ENCODE measurements around the gene ZNF407. TPM values are rescaled to one million over a fixed set of nuclear protein-coding genes. Genes with fewer than 3 reads are reported as not detected.

Gene ZNF407, protein sequence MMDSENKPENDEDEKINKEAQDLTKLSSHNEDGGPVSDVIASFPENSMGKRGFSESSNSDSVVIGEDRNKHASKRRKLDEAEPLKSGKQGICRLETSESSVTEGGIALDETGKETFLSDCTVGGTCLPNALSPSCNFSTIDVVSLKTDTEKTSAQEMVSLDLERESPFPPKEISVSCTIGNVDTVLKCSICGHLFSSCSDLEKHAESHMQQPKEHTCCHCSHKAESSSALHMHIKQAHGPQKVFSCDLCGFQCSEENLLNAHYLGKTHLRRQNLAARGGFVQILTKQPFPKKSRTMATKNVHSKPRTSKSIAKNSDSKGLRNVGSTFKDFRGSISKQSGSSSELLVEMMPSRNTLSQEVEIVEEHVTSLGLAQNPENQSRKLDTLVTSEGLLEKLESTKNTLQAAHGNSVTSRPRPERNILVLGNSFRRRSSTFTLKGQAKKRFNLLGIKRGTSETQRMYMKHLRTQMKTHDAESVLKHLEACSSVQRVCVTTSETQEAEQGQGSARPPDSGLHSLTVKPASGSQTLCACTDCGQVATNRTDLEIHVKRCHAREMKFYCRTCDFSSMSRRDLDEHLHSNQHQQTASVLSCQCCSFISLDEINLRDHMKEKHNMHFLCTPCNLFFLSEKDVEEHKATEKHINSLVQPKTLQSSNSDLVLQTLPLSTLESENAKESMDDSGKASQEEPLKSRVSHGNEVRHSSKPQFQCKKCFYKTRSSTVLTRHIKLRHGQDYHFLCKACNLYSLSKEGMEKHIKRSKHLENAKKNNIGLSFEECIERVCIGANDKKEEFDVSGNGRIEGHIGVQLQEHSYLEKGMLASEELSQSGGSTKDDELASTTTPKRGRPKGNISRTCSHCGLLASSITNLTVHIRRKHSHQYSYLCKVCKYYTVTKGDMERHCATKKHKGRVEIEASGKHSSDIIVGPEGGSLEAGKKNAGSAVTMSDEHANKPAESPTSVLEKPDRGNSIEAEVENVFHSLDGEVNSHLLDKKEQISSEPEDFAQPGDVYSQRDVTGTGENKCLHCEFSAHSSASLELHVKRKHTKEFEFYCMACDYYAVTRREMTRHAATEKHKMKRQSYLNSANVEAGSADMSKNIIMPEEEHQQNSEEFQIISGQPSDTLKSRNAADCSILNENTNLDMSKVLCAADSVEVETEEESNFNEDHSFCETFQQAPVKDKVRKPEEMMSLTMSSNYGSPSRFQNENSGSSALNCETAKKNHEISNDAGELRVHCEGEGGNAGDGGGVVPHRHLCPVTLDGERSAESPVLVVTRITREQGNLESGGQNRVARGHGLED (N-terminal part only)
- 14.8 and 18.7 TPM in 2 replicates for total RNA-seq

GRCh38 chr18:74597662-74598349 lies at the start of gene ZNF407:
Gene ZNF407, plus strand, starts transcription at chr18:74597870. Its CDS starts 33,150 bp downstream, at chr18:74631020.

Other genes starting within 250 kb of the ZNF407 start
- not detected in 2 replicates for gene DIPK1C, start 140.6 kb upstream of the ZNF407 start, total RNA-seq
- 67.4 and 71.3 TPM in 2 replicates for gene CNDP2, start 101.5 kb upstream of the ZNF407 start, total RNA-seq
- gene CNDP1, start 63.4 kb upstream of the ZNF407 start, total RNA-seq: not detected in 2 replicates

All from dermis lymphatic vessel endothelial cell (primary cell).